Ascending aorta (tissue), 2 donors: ENCODE data around the gene FAF1. TPM values are rescaled to one million over a fixed set of nuclear protein-coding genes. Genes with fewer than 3 reads are reported as not detected.

Source experiments
- DNase-seq, 2 donors: peaks; one replicate each; pipeline ENCODE4 v3.0.0-alpha.2; 2019; ENCODE audit warnings: low spot score in 2 of 2
- H3K27ac ChIP-seq, 2 donors: fragments of 200-600 bp; sonication (generic); one replicate each; pipeline ENCODE4 v1.5.1; 2016 to 2017; ENCODE audit warnings: mild to moderate bottlenecking in 1 of 2
- H3K27me3 ChIP-seq: fragments of 200-600 bp; sonication (generic); one replicate; pipeline ENCODE4 v1.5.1; 2017
- H3K36me3 ChIP-seq, 2 donors: fragments of 200-600 bp; sonication (generic); one replicate each; pipeline ENCODE4 v1.5.1; 2016
- H3K4me1 ChIP-seq, 2 donors: fragments of 200-600 bp; sonication (generic); one replicate each; pipeline ENCODE4 v1.5.1; 2016 to 2017; ENCODE audit warnings: mild to moderate bottlenecking in 1 of 2
- H3K4me3 ChIP-seq, 2 donors: fragments of 200-600 bp; sonication (generic); one replicate each; pipeline ENCODE4 v1.5.1; 2016 to 2017; ENCODE audit warnings: mild to moderate bottlenecking in 1 of 2
- H3K9me3 ChIP-seq, 2 donors: fragments of 200-600 bp; sonication (generic); one replicate each; pipeline ENCODE4 v1.5.1; 2016
- intact Hi-C: fragments of 100-400 bp; cut with DNase I; formaldehyde crosslinking; loops from one replicate; pipeline ENCODE4 v1.15.1; 2023
- total RNA-seq: library from RNA; depleted of rRNA; stranded (reverse); fragments of >200 nt; gene quantifications from one replicate; pipeline ENCODE4 v1.1.0, GENCODE V29; 2016
- TF ChIP-seq, protein P1 (sequence below), 3 experiments: fragments of 200-600 bp in 2 of 3; fragments of 450-650 bp in 1 of 3; sonication (generic) in 2 of 3; IDR thresholded peaks; one replicate each; pipeline ENCODE4 v1.5.1; 2016 to 2019; ENCODE audit warnings: antibody characterized with exemption in 3 of 3, mild to moderate bottlenecking in 1 of 3, moderate library complexity in 1 of 3

The FAF1 gene
- total RNA-seq, 1 donor from 2014 or later = 16.4 TPM

DNA sequence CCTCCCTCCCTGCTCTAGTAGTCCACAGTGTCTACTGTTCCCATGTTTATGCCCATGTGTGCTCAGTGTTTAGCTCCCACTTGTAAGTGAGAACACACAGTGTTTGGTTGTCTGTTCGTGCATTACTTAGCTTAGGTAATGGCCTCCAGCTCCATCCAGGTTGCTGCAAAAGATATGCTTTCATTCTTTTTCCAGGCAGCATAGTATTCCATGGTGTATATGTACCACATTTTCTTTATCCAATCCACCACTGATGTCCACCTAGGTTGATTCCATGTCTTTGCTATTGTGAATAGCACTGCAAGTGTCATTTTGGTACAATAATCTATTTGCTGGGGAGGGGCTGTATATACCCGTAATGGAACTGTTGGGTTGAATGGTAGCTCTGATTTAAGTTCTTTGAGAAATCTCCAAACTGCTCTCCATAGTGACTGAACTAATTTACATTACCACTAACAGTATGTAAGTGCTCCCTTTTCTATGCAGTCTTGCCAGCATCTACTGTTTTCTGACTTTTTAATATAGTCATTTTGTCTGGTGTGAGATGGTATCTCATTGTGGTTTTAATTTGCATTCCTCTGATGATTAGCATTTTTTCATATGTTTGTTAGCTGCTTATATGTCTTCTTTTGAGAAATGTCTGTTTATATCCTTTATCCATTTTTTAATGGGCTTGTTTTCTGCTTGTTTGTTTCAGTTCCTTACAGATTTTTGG, 344.9 kb downstream of the FAF1 start:
- intact Hi-C loops = no loop called here
- TF ChIP-seq, protein P1, sequence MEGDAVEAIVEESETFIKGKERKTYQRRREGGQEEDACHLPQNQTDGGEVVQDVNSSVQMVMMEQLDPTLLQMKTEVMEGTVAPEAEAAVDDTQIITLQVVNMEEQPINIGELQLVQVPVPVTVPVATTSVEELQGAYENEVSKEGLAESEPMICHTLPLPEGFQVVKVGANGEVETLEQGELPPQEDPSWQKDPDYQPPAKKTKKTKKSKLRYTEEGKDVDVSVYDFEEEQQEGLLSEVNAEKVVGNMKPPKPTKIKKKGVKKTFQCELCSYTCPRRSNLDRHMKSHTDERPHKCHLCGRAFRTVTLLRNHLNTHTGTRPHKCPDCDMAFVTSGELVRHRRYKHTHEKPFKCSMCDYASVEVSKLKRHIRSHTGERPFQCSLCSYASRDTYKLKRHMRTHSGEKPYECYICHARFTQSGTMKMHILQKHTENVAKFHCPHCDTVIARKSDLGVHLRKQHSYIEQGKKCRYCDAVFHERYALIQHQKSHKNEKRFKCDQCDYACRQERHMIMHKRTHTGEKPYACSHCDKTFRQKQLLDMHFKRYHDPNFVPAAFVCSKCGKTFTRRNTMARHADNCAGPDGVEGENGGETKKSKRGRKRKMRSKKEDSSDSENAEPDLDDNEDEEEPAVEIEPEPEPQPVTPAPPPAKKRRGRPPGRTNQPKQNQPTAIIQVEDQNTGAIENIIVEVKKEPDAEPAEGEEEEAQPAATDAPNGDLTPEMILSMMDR (IDR thresholded peaks at IDR 0.05) = no peak
- Histone ChIP-seq H3K36me3 (no peaks in the 10 kb centered on the region), H3K4me3 (no peak overlapping the region), H3K4me1 (no peaks in the 10 kb centered on the region), H3K9me3 (no peaks in the 10 kb centered on the region), H3K27ac (no peak overlapping the region), H3K27me3 (no peaks in the 10 kb centered on the region)
- DNase-seq = no peak

DNA sequence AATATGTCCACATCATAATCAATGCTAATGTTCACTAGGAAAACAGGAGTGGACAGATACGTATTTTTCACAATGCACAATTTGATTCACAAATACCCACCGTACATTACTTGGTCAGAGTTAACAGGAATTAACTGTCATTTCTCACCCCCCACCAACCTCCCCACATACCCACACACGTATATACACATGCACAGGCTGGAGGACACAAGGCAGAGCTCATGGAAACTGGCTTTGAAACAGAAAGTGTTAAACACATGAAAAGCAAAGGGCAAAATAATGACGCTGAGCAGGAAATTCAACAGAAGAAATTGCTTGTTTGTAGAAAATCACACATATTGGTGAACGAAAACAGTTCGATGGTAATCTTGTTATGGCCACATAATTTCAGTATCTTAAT, 348.4 kb downstream of the FAF1 start:
- Histone ChIP-seq H3K27ac (no peak overlapping the region), H3K4me1 (no peaks in the 10 kb centered on the region), H3K4me3 (no peak overlapping the region), H3K9me3 (no peaks in the 10 kb centered on the region), H3K27me3 (no peaks in the 10 kb centered on the region), H3K36me3 (no peaks in the 10 kb centered on the region)
- no peak for DNase-seq
- intact Hi-C loops = no loop called here
- TF ChIP-seq, protein P1 (IDR thresholded peaks at IDR 0.05) = no peak

DNA sequence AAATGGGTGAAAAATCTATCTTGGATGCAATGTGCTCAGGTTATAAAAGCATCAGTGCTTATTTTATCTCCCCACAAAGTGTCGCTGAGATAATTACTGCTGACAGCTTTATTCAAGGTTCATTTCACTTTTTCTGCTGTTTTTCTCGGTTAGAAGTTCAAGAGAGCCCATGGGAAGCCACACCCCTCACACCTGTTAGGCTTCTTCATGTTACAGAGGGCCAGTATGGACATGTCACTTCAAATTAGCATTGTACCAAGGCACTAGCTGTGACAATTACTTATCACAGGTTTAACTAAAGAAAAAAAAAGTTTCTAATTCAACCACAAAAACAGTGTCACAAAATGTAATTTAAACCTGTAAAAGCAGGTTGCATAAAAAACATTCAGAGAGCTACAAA, 349.5 kb downstream of the FAF1 start:
- DNase-seq = no peak
- H3K27ac ChIP-seq = no peak overlapping the region
- no peaks in the 10 kb centered on the region for H3K4me1 ChIP-seq
- H3K9me3 ChIP-seq = no peaks in the 10 kb centered on the region
- TF ChIP-seq, protein P1 (IDR thresholded peaks at IDR 0.05) = no peak
- no peaks in the 10 kb centered on the region for H3K36me3 ChIP-seq
- no peaks in the 10 kb centered on the region for H3K27me3 ChIP-seq
- intact Hi-C loops = no loop called here
- H3K4me3 ChIP-seq = no peak overlapping the region

DNA sequence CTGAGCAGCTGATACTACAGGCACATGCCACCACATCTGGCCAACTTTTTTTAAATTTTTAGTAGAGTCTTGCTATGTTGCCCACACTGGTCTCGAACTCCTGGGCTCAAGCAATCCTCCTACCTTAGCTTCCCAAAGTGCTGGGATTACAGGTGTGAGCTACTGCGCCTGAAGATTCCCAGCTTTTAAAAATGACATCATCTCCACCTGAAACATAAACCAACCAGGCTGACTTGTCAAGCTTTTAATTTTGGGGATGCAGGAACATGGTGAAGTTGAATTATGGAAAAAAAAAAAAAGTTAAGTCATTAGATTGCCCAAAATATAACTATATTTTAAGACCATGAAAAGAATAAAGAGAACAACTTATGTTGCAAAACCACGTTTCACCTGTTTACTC, 350.6 kb downstream of the FAF1 start:
- no peak for DNase-seq
- H3K27ac ChIP-seq = no peak overlapping the region
- intact Hi-C loops = no loop called here
- H3K36me3 ChIP-seq = no peaks in the 10 kb centered on the region
- TF ChIP-seq, protein P1 (IDR thresholded peaks at IDR 0.05) = no peak
- no peaks in the 10 kb centered on the region for H3K4me1 ChIP-seq
- no peak overlapping the region for H3K4me3 ChIP-seq
- H3K27me3 ChIP-seq = no peaks in the 10 kb centered on the region
- H3K9me3 ChIP-seq = no peaks in the 10 kb centered on the region

- H3K27ac ChIP-seq = no peak overlapping the region
- no peaks in the 10 kb centered on the region for H3K27me3 ChIP-seq
- no peaks in the 10 kb centered on the region for H3K4me1 ChIP-seq
- H3K36me3 ChIP-seq = no peaks in the 10 kb centered on the region
- TF ChIP-seq, protein P1 (IDR thresholded peaks at IDR 0.05) = peak in 1 of 3 experiments; percentile 23
- intact Hi-C loops = no loop called here
- no peak for DNase-seq
- H3K4me3 ChIP-seq = no peak overlapping the region
- H3K9me3 ChIP-seq = no peaks in the 10 kb centered on the region
Observed at GRCh38 chr1:50605186-50605875, 354.7 kb downstream of the FAF1 start.
